Loucy (cell line): Measurements from ENCODE around the gene CA11.

Experiments
- H2AFZ ChIP-seq: fragments of 200-600 bp; sonication (generic); 2 replicates; pipeline ENCODE4 v1.6.0; 2016; ENCODE audit warnings: antibody characterized with exemption, mild to moderate bottlenecking, low read length, moderate library complexity
- H3F3A ChIP-seq: fragments of 200-600 bp; 2 replicates; pipeline ENCODE4 v1.6.0; 2016; ENCODE audit warnings: antibody characterized with exemption, low read depth, mild to moderate bottlenecking
- H3K27me3 ChIP-seq: fragments of 200-600 bp; sonication (generic); 2 replicates; pipeline ENCODE4 v1.6.1; 2014; ENCODE audit warnings: low read length, mild to moderate bottlenecking; ENCODE audit not compliant: insufficient read depth, poor library complexity, severe bottlenecking
- H3K36me3 ChIP-seq: fragments of 200-600 bp; sonication (generic); 2 replicates; pipeline ENCODE4 v1.6.1; 2016; ENCODE audit warnings: low read length; ENCODE audit not compliant: insufficient read depth
- H3K4me1 ChIP-seq: fragments of 200-600 bp; sonication (generic); 2 replicates; pipeline ENCODE4 v1.5.1; 2014; ENCODE audit warnings: low read length, mild to moderate bottlenecking; ENCODE audit not compliant: insufficient read depth, poor library complexity, severe bottlenecking
- H3K4me2 ChIP-seq: fragments of 200-600 bp; sonication (generic); 2 replicates; pipeline ENCODE4 v1.6.0; 2014; ENCODE audit warnings: antibody characterized with exemption, low read length, low read depth, mild to moderate bottlenecking; ENCODE audit not compliant: poor library complexity, severe bottlenecking
- H3K4me3 ChIP-seq: fragments of 200-600 bp; sonication (generic); 2 replicates; pipeline ENCODE4 v1.5.1; 2014; ENCODE audit warnings: low read length, mild to moderate bottlenecking, mixed read lengths; ENCODE audit not compliant: poor library complexity, severe bottlenecking
- H3K79me2 ChIP-seq: fragments of 200-600 bp; sonication (generic); 2 replicates; pipeline ENCODE4 v1.6.1; 2014; ENCODE audit warnings: low read length; ENCODE audit not compliant: insufficient read depth
- H3K9ac ChIP-seq: fragments of 200-600 bp; sonication (generic); 2 replicates; pipeline ENCODE4 v1.6.0; 2014; ENCODE audit warnings: mild to moderate bottlenecking, low read depth, low read length, moderate library complexity; ENCODE audit not compliant: poor library complexity, severe bottlenecking
- H3K9me2 ChIP-seq: fragments of 200-600 bp; sonication (generic); replicated peaks from 2 replicates; pipeline ENCODE4 v1.6.1; 2016; ENCODE audit warnings: low read depth, low read length, mixed read lengths
- H3K9me3 ChIP-seq: fragments of 200-600 bp; sonication (generic); 2 replicates; pipeline ENCODE4 v1.6.1; 2014; ENCODE audit warnings: mild to moderate bottlenecking, antibody characterized with exemption, low read length, low read depth; ENCODE audit not compliant: insufficient read depth
- H4K20me1 ChIP-seq: fragments of 200-600 bp; sonication (generic); 2 replicates; pipeline ENCODE4 v1.6.0; 2014; ENCODE audit warnings: antibody characterized with exemption, low read length, mild to moderate bottlenecking; ENCODE audit not compliant: insufficient read depth, poor library complexity, severe bottlenecking
- CTCF ChIP-seq: fragments of 200-600 bp; sonication (generic); conservative IDR thresholded peaks from 2 replicates; pipeline ENCODE4 v1.5.1; 2014; ENCODE audit warnings: mild to moderate bottlenecking, antibody characterized with exemption, low read length
- EZH2phosphoT487 ChIP-seq: fragments of 200-600 bp; IDR thresholded peaks from 2 replicates; pipeline ENCODE4 v1.6.1; 2018; ENCODE audit warnings: antibody characterized with exemption, mild to moderate bottlenecking, moderate library complexity, borderline replicate concordance

Gene CA11

DNA sequence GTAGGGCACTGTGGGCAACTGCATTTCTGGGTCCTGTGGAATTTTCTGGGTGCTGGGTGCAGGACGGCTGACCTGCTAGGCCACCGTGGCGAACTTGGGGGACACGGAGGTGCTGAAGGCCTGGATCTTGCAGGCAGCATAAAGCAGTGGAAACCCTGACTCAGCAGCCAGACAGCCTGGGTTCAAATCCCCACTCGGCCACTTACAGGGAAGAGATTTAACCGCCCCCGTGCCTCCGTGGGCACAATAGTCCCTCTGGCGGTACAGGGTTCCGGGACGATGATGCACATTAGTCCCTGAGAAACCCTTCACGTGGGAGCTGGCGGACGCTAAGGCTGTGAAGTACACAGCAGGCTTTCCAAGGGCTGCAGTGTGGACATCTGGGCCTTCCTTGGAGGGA lies 34.1 kb downstream of the CA11 start:
- H3K4me3 ChIP-seq: no peak overlapping the region
- peaks cover 24% of the 10 kb centered on the region; the same call in 1 of the 2 replicates for H3K36me3 ChIP-seq
- H3K27me3 ChIP-seq: no peaks in the 10 kb centered on the region
- H3K4me2 ChIP-seq: no peak overlapping the region
- peaks cover 25% of the 10 kb centered on the region for H4K20me1 ChIP-seq
- TF ChIP-seq EZH2phosphoT487 (no peak), CTCF (no peak)
- H3K4me1 ChIP-seq: peaks cover 5% of the 10 kb centered on the region
- no peak overlapping the region for H2AFZ ChIP-seq
- H3K9ac ChIP-seq: no peak overlapping the region
- H3K9me3 ChIP-seq: no peaks in the 10 kb centered on the region
- H3K9me2 ChIP-seq: no peaks in the 10 kb centered on the region
- H3F3A ChIP-seq: no peaks in the 10 kb centered on the region
- peaks cover 21% of the 10 kb centered on the region for H3K79me2 ChIP-seq

DNA sequence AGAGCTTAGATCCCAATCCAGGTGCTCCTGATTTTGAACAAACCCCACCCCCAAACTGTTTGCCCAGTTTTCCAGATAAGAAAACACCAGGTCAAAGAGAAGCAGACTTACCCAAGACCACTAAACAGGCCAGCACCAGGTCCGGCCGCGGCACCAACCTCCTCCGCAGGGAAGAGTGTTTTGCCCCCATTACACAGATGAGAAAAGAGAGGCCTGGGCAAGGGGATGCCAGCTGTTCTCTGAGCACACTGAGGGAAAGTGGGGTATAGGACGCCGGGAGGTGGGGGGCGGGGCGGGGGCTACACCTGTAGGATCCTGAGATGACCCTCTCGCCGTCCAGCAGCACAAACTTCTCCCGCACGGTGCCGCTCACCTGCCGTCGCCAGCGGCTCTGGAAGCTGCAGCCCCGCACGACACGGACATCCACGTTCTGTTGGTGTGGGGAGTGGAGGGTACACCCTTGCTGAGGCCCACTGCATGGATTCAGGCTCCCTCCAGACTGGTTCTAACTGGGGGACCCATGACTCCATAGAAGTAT lies 36.3 kb downstream of the CA11 start:
- H3K36me3 ChIP-seq: peaks cover 2% of the 10 kb centered on the region; the same call in 1 of the 2 replicates
- no peak overlapping the region for H2AFZ ChIP-seq
- TF ChIP-seq EZH2phosphoT487 (no peak), CTCF (no peak)
- no peaks in the 10 kb centered on the region for H3F3A ChIP-seq
- H3K9me2 ChIP-seq: no peaks in the 10 kb centered on the region
- H3K9ac ChIP-seq: no peak overlapping the region
- no peak overlapping the region for H3K4me2 ChIP-seq
- peaks cover 3% of the 10 kb centered on the region for H4K20me1 ChIP-seq
- no peak overlapping the region for H3K4me3 ChIP-seq
- H3K9me3 ChIP-seq: no peaks in the 10 kb centered on the region
- H3K27me3 ChIP-seq: no peaks in the 10 kb centered on the region
- no peaks in the 10 kb centered on the region for H3K79me2 ChIP-seq
- H3K4me1 ChIP-seq: no peaks in the 10 kb centered on the region

DNA sequence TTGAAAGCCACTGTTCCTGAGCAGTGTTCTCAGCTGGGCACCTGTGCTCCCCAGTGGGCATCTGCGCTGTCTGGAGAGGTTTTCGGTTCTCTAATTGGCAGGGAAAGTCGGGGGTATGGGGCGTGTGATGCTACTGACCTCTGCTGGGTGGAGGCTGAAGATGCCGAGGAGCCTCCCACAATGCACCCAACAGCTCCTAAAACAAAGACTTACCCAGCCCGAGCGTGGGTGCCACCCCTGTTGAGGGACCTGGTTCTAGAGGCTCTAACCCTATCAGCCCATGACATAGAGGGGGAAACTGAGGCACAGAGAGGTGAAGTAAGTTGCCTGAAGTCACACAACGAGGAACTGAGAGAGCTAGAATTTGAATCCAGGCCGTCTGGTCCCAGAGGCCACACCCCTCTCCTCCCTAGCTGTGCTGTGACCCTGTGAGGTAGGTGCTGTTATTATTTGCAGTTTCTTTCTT lies 37.2 kb downstream of the CA11 start:
- Histone ChIP-seq H3K36me3 (no peaks in the 10 kb centered on the region; the same call in 1 of the 2 replicates), H3K79me2 (no peaks in the 10 kb centered on the region), H3K9me2 (no peaks in the 10 kb centered on the region), H3K9ac (no peak overlapping the region), H3K4me2 (no peak overlapping the region), H3K9me3 (no peaks in the 10 kb centered on the region), H3K4me1 (no peaks in the 10 kb centered on the region), H3K27me3 (no peaks in the 10 kb centered on the region), H4K20me1 (no peaks in the 10 kb centered on the region), H2AFZ (no peak overlapping the region), H3F3A (no peaks in the 10 kb centered on the region), H3K4me3 (no peak overlapping the region)
- no peak for TF ChIP-seq EZH2phosphoT487
- peak; percentile 48 for TF ChIP-seq CTCF
